Loucy (cell line): ENCODE data around the gene ANKRD13C.
"Not testable (repeated sequence)": the region's sequence is repeated elsewhere in the genome, so short reads cannot be mapped to it uniquely, and the experiment has no call there.

Experiments
- H2AFZ ChIP-seq: fragments of 200-600 bp; sonication (generic); 2 replicates; pipeline ENCODE4 v1.6.0; 2016; ENCODE audit warnings: antibody characterized with exemption, mild to moderate bottlenecking, low read length, moderate library complexity
- H3F3A ChIP-seq: fragments of 200-600 bp; 2 replicates; pipeline ENCODE4 v1.6.0; 2016; ENCODE audit warnings: antibody characterized with exemption, low read depth, mild to moderate bottlenecking
- H3K27me3 ChIP-seq: fragments of 200-600 bp; sonication (generic); 2 replicates; pipeline ENCODE4 v1.6.1; 2014; ENCODE audit warnings: low read length, mild to moderate bottlenecking; ENCODE audit not compliant: insufficient read depth, poor library complexity, severe bottlenecking
- H3K36me3 ChIP-seq: fragments of 200-600 bp; sonication (generic); 2 replicates; pipeline ENCODE4 v1.6.1; 2016; ENCODE audit warnings: low read length; ENCODE audit not compliant: insufficient read depth
- H3K4me1 ChIP-seq: fragments of 200-600 bp; sonication (generic); 2 replicates; pipeline ENCODE4 v1.5.1; 2014; ENCODE audit warnings: low read length, mild to moderate bottlenecking; ENCODE audit not compliant: insufficient read depth, poor library complexity, severe bottlenecking
- H3K4me2 ChIP-seq: fragments of 200-600 bp; sonication (generic); 2 replicates; pipeline ENCODE4 v1.6.0; 2014; ENCODE audit warnings: antibody characterized with exemption, low read length, low read depth, mild to moderate bottlenecking; ENCODE audit not compliant: poor library complexity, severe bottlenecking
- H3K4me3 ChIP-seq: fragments of 200-600 bp; sonication (generic); 2 replicates; pipeline ENCODE4 v1.5.1; 2014; ENCODE audit warnings: low read length, mild to moderate bottlenecking, mixed read lengths; ENCODE audit not compliant: poor library complexity, severe bottlenecking
- H3K79me2 ChIP-seq: fragments of 200-600 bp; sonication (generic); 2 replicates; pipeline ENCODE4 v1.6.1; 2014; ENCODE audit warnings: low read length; ENCODE audit not compliant: insufficient read depth
- H3K9ac ChIP-seq: fragments of 200-600 bp; sonication (generic); 2 replicates; pipeline ENCODE4 v1.6.0; 2014; ENCODE audit warnings: mild to moderate bottlenecking, low read depth, low read length, moderate library complexity; ENCODE audit not compliant: poor library complexity, severe bottlenecking
- H3K9me2 ChIP-seq: fragments of 200-600 bp; sonication (generic); replicated peaks from 2 replicates; pipeline ENCODE4 v1.6.1; 2016; ENCODE audit warnings: low read depth, low read length, mixed read lengths
- H3K9me3 ChIP-seq: fragments of 200-600 bp; sonication (generic); 2 replicates; pipeline ENCODE4 v1.6.1; 2014; ENCODE audit warnings: mild to moderate bottlenecking, antibody characterized with exemption, low read length, low read depth; ENCODE audit not compliant: insufficient read depth
- H4K20me1 ChIP-seq: fragments of 200-600 bp; sonication (generic); 2 replicates; pipeline ENCODE4 v1.6.0; 2014; ENCODE audit warnings: antibody characterized with exemption, low read length, mild to moderate bottlenecking; ENCODE audit not compliant: insufficient read depth, poor library complexity, severe bottlenecking
- EZH2phosphoT487 ChIP-seq: fragments of 200-600 bp; IDR thresholded peaks from 2 replicates; pipeline ENCODE4 v1.6.1; 2018; ENCODE audit warnings: antibody characterized with exemption, mild to moderate bottlenecking, moderate library complexity, borderline replicate concordance
- TF ChIP-seq, protein P1 (sequence below): fragments of 200-600 bp; sonication (generic); conservative IDR thresholded peaks from 2 replicates; pipeline ENCODE4 v1.5.1; 2014; ENCODE audit warnings: mild to moderate bottlenecking, antibody characterized with exemption, low read length

Gene ANKRD13C

DNA sequence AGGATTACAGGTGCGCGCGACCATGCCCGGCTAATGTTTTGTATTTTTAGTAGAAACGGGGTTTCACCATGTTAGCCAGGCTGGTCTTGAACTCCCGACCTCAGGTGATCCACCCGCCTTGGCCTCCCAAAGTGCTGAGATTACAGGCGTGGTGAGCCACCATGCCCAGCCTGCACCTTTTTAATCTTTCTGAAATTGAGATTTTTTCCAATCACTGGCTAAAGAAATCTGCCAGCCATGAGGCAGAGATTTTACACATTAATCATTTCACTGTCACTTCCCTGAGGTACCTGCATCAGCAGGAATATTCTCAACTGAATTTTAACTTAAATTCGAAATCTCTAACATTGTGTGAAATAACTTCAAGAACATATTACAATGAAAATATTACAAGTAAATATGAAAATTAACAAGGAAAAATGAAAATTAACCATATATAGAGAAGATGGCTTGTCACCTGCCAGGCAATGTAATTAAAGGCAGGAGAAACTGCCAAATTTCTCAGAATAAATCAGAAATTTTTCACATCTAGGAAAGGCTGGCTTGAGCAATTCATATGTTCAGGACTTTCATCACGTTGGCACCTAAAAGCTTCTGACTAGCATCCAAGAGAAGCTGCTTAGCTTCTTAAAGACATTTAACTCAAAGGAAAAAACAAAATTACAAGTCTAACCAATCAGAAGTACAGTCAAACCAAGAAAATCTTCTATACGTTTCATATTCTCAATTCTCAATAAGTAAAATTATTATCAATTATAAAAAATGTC, 5.9 kb downstream of the ANKRD13C start:
- Histone ChIP-seq H3K9ac (no peak overlapping the region), H4K20me1 (peaks cover 63% of the 10 kb centered on the region), H2AFZ (no peak overlapping the region), H3K9me2 (no peaks in the 10 kb centered on the region), H3K9me3 (no peaks in the 10 kb centered on the region), H3K36me3 (peaks cover 4% of the 10 kb centered on the region; the same call in 1 of the 2 replicates), H3K79me2 (peaks cover 98% of the 10 kb centered on the region), H3F3A (no peaks in the 10 kb centered on the region), H3K4me3 (peak overlapping the region; percentile 82), H3K4me1 (peaks cover 43% of the 10 kb centered on the region), H3K4me2 (peak overlapping the region; percentile 71), H3K27me3 (no peaks in the 10 kb centered on the region)
- TF ChIP-seq EZH2phosphoT487: no peak
- TF ChIP-seq, protein P1, sequence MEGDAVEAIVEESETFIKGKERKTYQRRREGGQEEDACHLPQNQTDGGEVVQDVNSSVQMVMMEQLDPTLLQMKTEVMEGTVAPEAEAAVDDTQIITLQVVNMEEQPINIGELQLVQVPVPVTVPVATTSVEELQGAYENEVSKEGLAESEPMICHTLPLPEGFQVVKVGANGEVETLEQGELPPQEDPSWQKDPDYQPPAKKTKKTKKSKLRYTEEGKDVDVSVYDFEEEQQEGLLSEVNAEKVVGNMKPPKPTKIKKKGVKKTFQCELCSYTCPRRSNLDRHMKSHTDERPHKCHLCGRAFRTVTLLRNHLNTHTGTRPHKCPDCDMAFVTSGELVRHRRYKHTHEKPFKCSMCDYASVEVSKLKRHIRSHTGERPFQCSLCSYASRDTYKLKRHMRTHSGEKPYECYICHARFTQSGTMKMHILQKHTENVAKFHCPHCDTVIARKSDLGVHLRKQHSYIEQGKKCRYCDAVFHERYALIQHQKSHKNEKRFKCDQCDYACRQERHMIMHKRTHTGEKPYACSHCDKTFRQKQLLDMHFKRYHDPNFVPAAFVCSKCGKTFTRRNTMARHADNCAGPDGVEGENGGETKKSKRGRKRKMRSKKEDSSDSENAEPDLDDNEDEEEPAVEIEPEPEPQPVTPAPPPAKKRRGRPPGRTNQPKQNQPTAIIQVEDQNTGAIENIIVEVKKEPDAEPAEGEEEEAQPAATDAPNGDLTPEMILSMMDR: no peak

DNA sequence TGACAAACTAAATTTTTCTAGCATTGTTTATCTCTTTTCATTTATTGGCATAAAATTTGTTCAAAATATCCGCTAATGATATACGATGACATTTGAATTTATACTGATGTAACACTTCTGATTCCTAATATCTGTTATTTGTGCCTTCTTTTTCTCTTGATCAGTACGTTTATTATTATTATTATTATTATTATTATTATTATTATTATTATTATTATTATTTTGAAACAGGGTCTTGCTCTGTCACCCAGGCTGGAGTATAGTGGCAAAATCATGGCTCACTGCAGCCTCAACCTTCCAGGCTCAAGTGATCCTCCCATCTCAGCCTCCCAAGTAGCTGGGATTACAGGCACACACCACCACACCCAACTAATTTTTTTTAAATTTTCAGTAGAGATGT, 14.9 kb downstream of the ANKRD13C start:
- H3K4me1 ChIP-seq, H3K4me3 ChIP-seq, H3K36me3 ChIP-seq, H3K9me2 ChIP-seq, H3K27me3 ChIP-seq, H4K20me1 ChIP-seq, H3K4me2 ChIP-seq, H3K9ac ChIP-seq, H2AFZ ChIP-seq, H3F3A ChIP-seq, H3K9me3 ChIP-seq: not testable (repeated sequence)
- peaks cover 63% of the 10 kb centered on the region for H3K79me2 ChIP-seq

DNA sequence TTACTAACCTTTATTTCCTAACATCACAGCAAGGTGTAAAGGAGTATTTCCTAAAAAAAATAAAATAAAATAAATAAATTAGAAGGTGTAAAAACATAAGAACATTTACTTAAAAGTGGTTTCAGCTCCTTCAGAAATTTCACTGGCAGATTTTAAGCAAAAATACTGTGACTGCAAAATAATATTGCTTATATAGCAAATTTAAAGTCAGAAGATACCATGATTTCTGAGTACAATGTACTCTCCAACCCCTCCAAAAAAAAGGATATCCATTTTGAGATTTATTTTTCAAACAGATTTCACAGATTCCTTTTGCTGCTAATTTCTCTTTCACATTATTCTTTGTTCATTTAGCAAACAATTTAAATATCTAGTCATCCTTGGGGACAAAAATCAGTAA, 18.5 kb downstream of the ANKRD13C start:
- no peak overlapping the region for H3K4me2 ChIP-seq
- TF ChIP-seq, protein P1: no peak
- no peak for TF ChIP-seq EZH2phosphoT487
- H3F3A ChIP-seq: no peaks in the 10 kb centered on the region
- H3K36me3 ChIP-seq: peaks cover 26% of the 10 kb centered on the region; the same call in 1 of the 2 replicates
- H3K4me1 ChIP-seq: no peaks in the 10 kb centered on the region
- no peaks in the 10 kb centered on the region for H3K9me3 ChIP-seq
- H3K9me2 ChIP-seq: no peaks in the 10 kb centered on the region
- no peaks in the 10 kb centered on the region for H3K27me3 ChIP-seq
- H3K9ac ChIP-seq: no peak overlapping the region
- H3K79me2 ChIP-seq: peaks cover 48% of the 10 kb centered on the region
- H2AFZ ChIP-seq: no peak overlapping the region
- H4K20me1 ChIP-seq: no peaks in the 10 kb centered on the region
- no peak overlapping the region for H3K4me3 ChIP-seq

DNA sequence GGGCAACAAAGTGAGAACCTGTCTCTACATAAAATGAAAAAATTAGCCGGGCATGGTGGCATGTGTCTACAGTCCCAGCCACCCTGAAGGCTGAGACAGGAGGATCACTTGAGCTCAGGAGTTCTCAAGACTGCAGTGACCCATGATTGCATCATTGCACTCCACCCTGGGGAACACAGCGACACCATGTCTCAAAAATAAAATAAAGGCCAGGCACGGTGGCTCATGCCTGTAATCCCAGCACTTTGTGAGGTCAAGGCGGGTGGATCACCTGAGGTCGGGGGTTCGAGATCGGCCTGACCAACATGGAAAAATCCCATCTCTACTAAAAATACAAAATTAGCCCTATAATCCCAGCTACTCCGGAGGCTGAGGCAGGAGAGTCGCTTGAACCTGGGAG, 20.1 kb downstream of the ANKRD13C start:
- no peaks in the 10 kb centered on the region for H3K27me3 ChIP-seq
- no peaks in the 10 kb centered on the region for H4K20me1 ChIP-seq
- H3K9me2 ChIP-seq: no peaks in the 10 kb centered on the region
- peaks cover 53% of the 10 kb centered on the region for H3K79me2 ChIP-seq
- H3K36me3 ChIP-seq: peaks cover 28% of the 10 kb centered on the region; the same call in 1 of the 2 replicates
- H3K4me3 ChIP-seq: no peak overlapping the region
- no peak overlapping the region for H3K9ac ChIP-seq
- H3K4me2 ChIP-seq: no peak overlapping the region
- no peak for TF ChIP-seq EZH2phosphoT487
- TF ChIP-seq, protein P1: no peak
- no peak overlapping the region for H2AFZ ChIP-seq
- no peaks in the 10 kb centered on the region for H3K4me1 ChIP-seq
- H3K9me3 ChIP-seq: no peaks in the 10 kb centered on the region
- H3F3A ChIP-seq: no peaks in the 10 kb centered on the region
